GM12801 (cell line): Measurements from ENCODE around the gene ZHX3.
A peak's percentile ranks its signal among the peaks of the same experiment; 100 is the strongest.

Experiments used
- CTCF ChIP-seq: IDR thresholded peaks from one replicate; pipeline ENCODE4 v1.5.1; 2011; ENCODE audit warnings: control low read depth; ENCODE audit not compliant: insufficient read length; ENCODE audit errors: extremely low read depth

Gene ZHX3

GRCh38 chr20:41138475-41139226 is 178.9 kb downstream of the ZHX3 start:
- TF ChIP-seq CTCF, result no peak

GRCh38 chr20:41137614-41138474 is 179.7 kb downstream of the ZHX3 start:
- TF ChIP-seq CTCF, result no peak

GRCh38 chr20:41136680-41137613 is 180.6 kb downstream of the ZHX3 start, which contains the start of gene PLCG1:
TSS of gene PLCG1 (plus strand) at chr20:41137543. CDS start at chr20:41137642, 99 bp downstream.
- TF ChIP-seq CTCF, result no peak

- TF ChIP-seq CTCF, result no peak
Observed at GRCh38 chr20:41135888-41136679, 181.4 kb downstream of the ZHX3 start.

GRCh38 chr20:41135187-41135887 is 182.2 kb downstream of the ZHX3 start:
- peak; percentile 24 for TF ChIP-seq CTCF

- TF ChIP-seq CTCF, result no peak
Observed at GRCh38 chr20:41134362-41135186, 183.0 kb downstream of the ZHX3 start.
